Ovary (tissue), 9 donors: Measurements from ENCODE around the gene AGMAT. TPM values are rescaled to one million over a fixed set of nuclear protein-coding genes. Genes with fewer than 3 reads are reported as not detected.
"Not testable (repeated sequence)": the region's sequence is repeated elsewhere in the genome, so short reads cannot be mapped to it uniquely, and the experiment has no call there.

Experiments
- DNase-seq, 5 donors: peaks; one replicate each; pipeline ENCODE4 v3.0.0-alpha.2; 2019 to 2020
- H3K27ac ChIP-seq, 2 donors: fragments of 200-600 bp; one replicate each; pipeline versions ENCODE4 v1.5.1 to v1.8.0; 2019 to 2022
- H3K27me3 ChIP-seq: fragments of 200-600 bp; one replicate; pipeline ENCODE4 v1.8.0; 2022
- H3K36me3 ChIP-seq: fragments of 200-600 bp; sonication (generic); one replicate; pipeline ENCODE4 v1.5.1; 2019
- H3K4me1 ChIP-seq: one replicate; pipeline ENCODE4 v1.8.1; 2013; ENCODE audit warnings: mild to moderate bottlenecking, moderate library complexity; ENCODE audit not compliant: insufficient read depth
- H3K4me3 ChIP-seq: fragments of 200-600 bp; sonication (generic); one replicate; pipeline ENCODE4 v1.5.1; 2017
- H3K9me3 ChIP-seq, 2 donors: fragments of 200-600 bp in 1 of 2; sonication (generic) in 1 of 2; one replicate each; pipeline versions ENCODE4 v1.5.1 to v1.8.1; 2013 to 2019; ENCODE audit warnings: mild to moderate bottlenecking in 1 of 2, moderate library complexity in 1 of 2
- CTCF ChIP-seq, 3 donors: fragments of 450-650 bp in 2 of 3; fragments of 200-600 bp in 1 of 3; IDR thresholded peaks; one replicate each; pipeline versions ENCODE4 v1.5.1 to v1.8.0; 2016 to 2022; ENCODE audit warnings: antibody characterized with exemption in 3 of 3, mild to moderate bottlenecking in 1 of 3
- EP300 ChIP-seq: sonication (generic); formaldehyde crosslinking; IDR thresholded peaks from one replicate; pipeline ENCODE4 v1.6.1; 2017; ENCODE audit warnings: antibody characterized with exemption
- POLR2A ChIP-seq: fragments of 450-650 bp; IDR thresholded peaks from one replicate; pipeline ENCODE4 v1.6.1; 2017; ENCODE audit warnings: antibody characterized with exemption, mild to moderate bottlenecking, moderate library complexity
- WGBS, 3 donors: extraction: QIAGEN DNeasy Blood & Tissue Kit in 1 of 3; methylation state at CpG; one replicate each; pipeline versions ENCODE4 v1.1.5 to v1.1.7; 2013 to 2017; 5-methylcytosine and 5-hydroxymethylcytosine counted together
- intact Hi-C, 4 donors: fragments of 100-400 bp; cut with DNase I; formaldehyde crosslinking; loops; one replicate each; pipeline versions ENCODE4 v1.11.0 to v1.15.1; 2022 to 2023
- polyA plus RNA-seq, 2 donors: library from polyadenylated mRNA; stranded (reverse); fragments of 200-250 nt in 1 of 2; fragments of 350-450 nt in 1 of 2; fragmentation: Illumina TruSeq in 1 of 2; extraction: RNeasy Lipid Tissue Mini Kit (QIAGEN cat#74804) in 1 of 2; gene quantifications; one replicate each; pipeline ENCODE4 v1.2.3, GENCODE V29; 2013 to 2014
- total RNA-seq, 7 donors: library from RNA; depleted of rRNA in 2 of 7; stranded (reverse); fragments of >200 nt in 2 of 7; fragmentation: NEBNext Ultra II Directional in 3 of 7; extraction: Animal tissue kit (Norgen Biotek cat#: 25700) in 3 of 7; gene quantifications; one replicate each; pipeline versions ENCODE4 v1.1.0 to v1.2.4, GENCODE V29; 2016 to 2023
- donor health status: DM: no; HTN: no; CAD: no; lungs with moderate emphysema.
- donor health status: DM: no; HTN: no; CAD: no.
- donor health status: Bipolar disorder and iron deficiency.
- donor health status: DM: yes; HTN: yes; CAD: no.
- donor health status: DM: no; HTN: no; CAD: no.
- donor health status: DM: yes; HTN: yes; CAD: no.

Gene AGMAT
- total and polyA plus RNA-seq, 9 donors, result 0.08 to 1.5 (median 0.30) TPM; not detected in 4

DNA sequence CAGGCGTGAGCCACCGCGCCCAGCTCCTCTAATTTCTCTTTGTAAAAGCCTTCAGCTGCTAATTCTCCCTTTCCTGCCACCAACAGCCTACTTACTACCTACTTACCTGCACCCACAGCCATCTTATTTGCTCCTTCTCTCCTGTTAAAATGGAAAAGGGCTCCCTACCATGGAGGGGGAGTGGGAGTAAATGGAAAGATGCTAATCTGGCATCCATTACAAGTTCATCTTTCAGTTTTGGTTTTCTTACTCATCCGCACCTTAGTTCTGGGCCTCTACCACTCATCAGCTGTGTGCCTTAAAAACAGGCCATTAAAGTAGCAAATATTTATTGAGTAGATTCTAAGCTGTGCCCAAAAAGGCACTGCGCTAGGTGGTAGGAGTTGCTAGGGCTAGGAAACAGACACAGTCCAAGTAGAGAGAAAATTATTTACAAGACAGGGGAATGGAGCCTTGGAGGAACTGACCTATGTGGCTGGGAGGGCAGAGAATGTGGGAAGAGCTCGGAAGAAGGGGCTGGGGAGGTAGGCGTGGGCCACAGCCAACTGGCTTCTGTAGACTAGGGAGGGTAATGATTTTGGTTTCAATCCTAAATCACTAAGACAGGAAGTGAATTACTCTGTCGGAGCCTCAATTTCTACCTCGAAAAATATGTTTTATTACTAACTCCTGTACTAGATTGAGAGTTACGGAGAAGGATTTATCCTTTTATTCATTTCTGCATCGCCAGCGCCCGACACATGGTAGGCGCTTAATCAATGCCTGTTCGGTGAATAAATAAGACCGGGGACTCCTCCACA, 31.7 kb upstream of the AGMAT start:
- no peak for TF ChIP-seq POLR2A
- TF ChIP-seq EP300, result peak; percentile 28
- no peaks in the 10 kb centered on the region for H3K27me3 ChIP-seq
- WGBS, 3 donors, result 18 to 22% (median 20%) methylated on average over 16 of the region's 16 CpGs
- peak overlapping the region; percentile 49 for H3K4me3 ChIP-seq
- DNase-seq, result peak in 4 of 5 donors; percentile 30 to 52 (median 42)
- H3K4me1 ChIP-seq, result peaks cover 5% of the 10 kb centered on the region
- intact Hi-C loops, result loop anchor here in 1 of 4 donors (5.0 to 10.0 kb wide), 2 partner anchors 66 to 82 kb away; partner anchors contain the start of gene PLEKHM2
- peak overlapping the region in 1 of 2 donors; percentile 88 for H3K27ac ChIP-seq
- H3K36me3 ChIP-seq, result no peaks in the 10 kb centered on the region
- no peaks in the 10 kb centered on the region for H3K9me3 ChIP-seq

DNA sequence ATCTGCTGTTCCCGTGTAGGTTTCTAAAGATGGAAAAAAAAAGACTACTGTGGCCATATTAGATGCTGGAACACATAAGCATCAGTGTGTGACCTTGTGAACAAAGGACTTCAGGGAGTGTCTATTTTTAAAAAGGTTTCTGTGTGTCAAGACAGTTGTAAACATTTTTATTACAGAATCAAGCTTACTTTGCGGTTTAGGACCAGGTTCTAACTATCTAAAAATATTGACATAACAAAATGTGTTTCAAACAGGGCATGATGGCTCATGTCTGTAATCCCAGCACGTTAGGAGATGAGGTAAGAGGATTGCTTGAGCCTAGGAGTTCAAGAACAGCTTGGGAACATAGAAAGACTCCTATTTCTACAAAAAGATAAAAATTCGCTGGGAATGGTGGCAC, 25.3 kb upstream of the AGMAT start:
- H3K27ac ChIP-seq, result no peak overlapping the region
- DNase-seq, result no peak
- H3K4me3 ChIP-seq, result no peak overlapping the region
- intact Hi-C loops, result loop anchor here in 1 of 4 donors (10.0 kb wide), 1 partner anchor 75 kb away; no protein-coding TSS in a partner anchor
- no peaks in the 10 kb centered on the region for H3K4me1 ChIP-seq
- no peaks in the 10 kb centered on the region for H3K36me3 ChIP-seq
- no peaks in the 10 kb centered on the region for H3K9me3 ChIP-seq
- H3K27me3 ChIP-seq, result no peaks in the 10 kb centered on the region
- no peak for TF ChIP-seq POLR2A
- TF ChIP-seq CTCF (IDR thresholded peaks at IDR 0.05), result no peak
- TF ChIP-seq EP300, result no peak
- WGBS, 3 donors, result 33 to 57% (median 35%) methylated on average over 4 of the region's 4 CpGs

DNA sequence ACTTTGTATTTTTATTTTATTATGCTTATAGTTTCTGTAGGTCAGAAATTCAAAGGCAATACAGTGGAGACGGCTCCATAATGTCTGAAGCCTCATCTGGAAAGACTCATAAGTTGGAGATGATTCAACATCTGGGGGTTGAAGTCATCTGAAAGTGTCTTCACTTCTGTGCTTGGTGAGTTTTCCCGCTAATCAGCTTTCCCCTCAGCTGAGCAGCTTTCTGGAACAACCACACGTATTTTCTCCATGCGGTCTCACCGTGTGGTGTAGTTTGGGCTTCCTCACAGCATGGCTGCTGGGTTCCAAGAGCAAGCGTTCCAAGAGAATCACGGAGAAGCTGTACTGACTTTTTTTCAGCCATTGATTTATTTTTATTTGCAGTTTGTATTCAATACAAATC, 24.8 kb upstream of the AGMAT start:
- intact Hi-C loops, result loop anchor here in 1 of 4 donors (10.0 kb wide), 1 partner anchor 75 kb away; no protein-coding TSS in a partner anchor
- Histone ChIP-seq H3K4me1 (no peaks in the 10 kb centered on the region), H3K36me3 (no peaks in the 10 kb centered on the region), H3K27ac (no peak overlapping the region), H3K9me3 (no peaks in the 10 kb centered on the region), H3K27me3 (no peaks in the 10 kb centered on the region), H3K4me3 (no peak overlapping the region)
- TF ChIP-seq POLR2A (no peak), CTCF (IDR thresholded peaks at IDR 0.05) (no peak), EP300 (no peak)
- WGBS, 3 donors, result 78 to 83% (median 81%) methylated on average over 7 of the region's 7 CpGs
- no peak for DNase-seq

DNA sequence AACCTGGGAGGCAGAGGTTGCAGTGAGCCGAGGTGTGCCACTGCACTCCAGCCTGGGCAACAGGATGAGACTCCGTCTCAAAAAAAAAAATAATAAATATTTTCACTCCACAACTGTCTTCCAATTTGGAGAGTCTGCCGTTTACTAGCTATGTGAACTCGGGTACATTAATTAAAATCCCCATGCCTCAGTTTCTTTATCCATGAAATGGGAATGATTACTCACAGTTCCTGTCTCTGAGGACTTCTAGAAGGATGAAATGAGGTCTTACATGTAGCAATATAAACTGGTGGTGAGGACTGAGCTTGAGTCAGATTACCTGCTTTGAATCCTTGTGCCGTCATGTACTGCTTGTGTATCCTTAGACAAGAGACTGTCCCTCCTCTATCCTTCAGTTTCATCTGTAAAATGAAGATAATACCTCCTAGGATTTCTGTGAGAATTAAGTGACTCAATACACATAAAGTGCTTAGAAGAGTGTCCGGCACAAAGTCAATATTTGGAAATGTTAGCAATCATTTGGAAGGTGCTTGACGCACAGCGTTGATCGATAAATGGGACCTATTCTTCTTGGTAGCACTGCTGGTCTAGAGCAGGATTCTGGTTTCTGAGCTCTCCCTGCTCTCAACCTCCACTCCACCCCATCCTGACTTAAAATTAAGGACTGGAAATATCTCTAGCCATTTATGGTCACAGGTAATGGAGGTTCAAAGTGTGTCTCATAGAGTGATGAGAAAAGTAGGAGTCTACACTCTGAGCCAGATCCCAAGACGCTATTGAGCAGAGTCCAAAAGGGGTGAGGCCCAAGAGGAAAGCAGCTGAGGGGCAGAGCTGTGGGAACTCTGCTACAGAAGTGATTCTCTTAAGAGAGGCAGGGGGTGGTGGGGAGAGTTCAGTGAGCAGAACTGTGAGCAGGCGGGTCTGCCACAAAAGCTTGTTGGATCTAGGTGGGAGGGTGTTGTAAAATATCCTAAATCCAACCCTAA, 20.8 kb upstream of the AGMAT start:
- Histone ChIP-seq H3K27ac (no peak overlapping the region), H3K4me3 (no peak overlapping the region), H3K36me3 (no peaks in the 10 kb centered on the region), H3K27me3 (no peaks in the 10 kb centered on the region), H3K9me3 (no peaks in the 10 kb centered on the region), H3K4me1 (peaks cover 3% of the 10 kb centered on the region)
- intact Hi-C loops, result no loop called here
- 84 to 88% (median 85%) methylated on average over 11 of the region's 11 CpGs for WGBS, 3 donors
- no peak for DNase-seq
- TF ChIP-seq POLR2A, result no peak
- no peak for TF ChIP-seq EP300
- TF ChIP-seq CTCF (IDR thresholded peaks at IDR 0.05), result no peak

DNA sequence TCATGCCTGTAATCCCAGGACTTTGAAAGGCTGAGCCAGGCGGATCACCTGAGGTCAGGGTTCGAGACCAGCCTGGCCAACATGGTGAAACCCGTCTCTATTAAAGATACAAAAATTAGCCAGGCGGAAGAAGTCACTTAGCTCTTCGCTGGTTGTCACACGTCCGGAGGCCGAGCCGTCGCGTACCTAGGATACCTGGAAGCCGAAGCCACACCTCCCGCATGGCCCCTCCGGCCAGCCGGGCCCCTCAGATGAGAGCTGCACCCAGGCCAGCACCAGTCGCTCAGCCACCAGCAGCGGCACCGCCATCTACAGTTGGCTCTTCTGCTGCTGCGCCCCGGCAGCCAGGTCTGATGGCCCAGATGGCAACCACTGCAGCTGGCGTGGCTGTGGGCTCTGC, 19.5 kb upstream of the AGMAT start:
- H3K9me3 ChIP-seq, H3K27ac ChIP-seq, H3K36me3 ChIP-seq, H3K4me3 ChIP-seq, H3K27me3 ChIP-seq, H3K4me1 ChIP-seq, intact Hi-C loops: not testable (repeated sequence)
- WGBS, 3 donors, result 94 to 96% (median 95%) methylated on average over 21 of the region's 21 CpGs
- peak in 3 of 5 donors; percentile 39 to 47 (median 46) for DNase-seq

GRCh38 chr1:15603966-15604282, 19.1 kb upstream of the AGMAT start:
- H3K36me3 ChIP-seq, DNase-seq, H3K27me3 ChIP-seq, intact Hi-C loops, H3K4me1 ChIP-seq, H3K9me3 ChIP-seq: not testable (repeated sequence)
- H3K4me3 ChIP-seq, result peak overlapping the region; percentile 57
- peak overlapping the region in 1 of 2 donors; percentile 57 for H3K27ac ChIP-seq
- WGBS, 3 donors, result 59 to 64% (median 63%) methylated on average over 13 of the region's 13 CpGs
